Measurements from ENCODE around the gene SNX17. TPM values are rescaled to one million over a fixed set of nuclear protein-coding genes. Genes with fewer than 3 reads are reported as not detected.
A peak's percentile ranks its signal among the peaks of the same experiment; 100 is the strongest.

The SNX17 gene
- total RNA-seq, 1 experiment from 2014 or later, result 90.5 TPM

- no TSS peak for BruUV-seq (replicated peaks)
- ATAC-seq (peak; percentile 32; the same call in 1 of the 2 replicates), DNase-seq (ENCODE audit: low read depth, low spot score) (no peak)
- Histone ChIP-seq H4K20me1 (ENCODE audit: insufficient read depth) (no peaks in the 10 kb centered on the region), H3K27ac (ENCODE audit: low read depth, low read length) (no peak overlapping the region), H3K4me1 (ENCODE audit: control insufficient read depth in 1 of 2, insufficient read depth in 2 of 2, low read length in 2 of 2) (no peaks in the 10 kb centered on the region), H3K36me3 (ENCODE audit: control insufficient read depth in 1 of 2, insufficient read depth in 2 of 2, low read length in 2 of 2) (peaks cover 1 to 9% of the 10 kb centered on the region in 2 experiments; a peak in 3 of 4 replicates), H3K9ac (ENCODE audit: low read length) (no peak overlapping the region), H3K79me2 (ENCODE audit: insufficient read depth, low read length) (peaks cover 95% of the 10 kb centered on the region), H3K4me2 (ENCODE audit: low read length) (no peak overlapping the region), H3K4me3 (replicated peaks in 1 of 2; ENCODE audit: low read depth in 1 of 2, low read length in 2 of 2) (no peak overlapping the region), H3K9me2 (ENCODE audit: insufficient read depth) (no peaks in the 10 kb centered on the region), H3K9me3 (ENCODE audit: control insufficient read depth in 1 of 2, insufficient read depth in 1 of 2, low read depth in 1 of 2, low read length in 2 of 2) (no peaks in the 10 kb centered on the region), H3K27me3 (ENCODE audit: insufficient read depth, low read length) (no peaks in the 10 kb centered on the region), H2AFZ (ENCODE audit: low read depth, low read length, poor library complexity, severe bottlenecking) (no peak overlapping the region)
- POLR2A ChIA-PET, result no interaction called here
- intact Hi-C loops (cut with micrococcal nuclease), result no loop called here
- TF ChIP-seq CEBPB (IDR thresholded peaks at IDR 0.05; ENCODE audit: low read depth) (no peak), ZFX (IDR thresholded peaks at IDR 0.05) (no peak), ZBTB33 (IDR thresholded peaks at IDR 0.05; ENCODE audit: extremely low read depth, insufficient replicate concordance, low read length) (no peak), JUND (IDR thresholded peaks at IDR 0.05) (no peak), EGR1 (IDR thresholded peaks at IDR 0.05; ENCODE audit: low read depth) (no peak), CBX3 (IDR thresholded peaks at IDR 0.05; ENCODE audit: low read depth) (no peak), ZNF274 (IDR thresholded peaks at IDR 0.05; ENCODE audit: low read depth, low read length) (no peak), YY1 (IDR thresholded peaks at IDR 0.05; ENCODE audit: extremely low read depth, insufficient replicate concordance, low read depth, low read length) (no peak), FOSL1 (IDR thresholded peaks at IDR 0.05; ENCODE audit: low read depth) (no peak), REST (IDR thresholded peaks at IDR 0.05; ENCODE audit: low read depth) (no peak), CTCF (IDR thresholded peaks at IDR 0.05 in 2 of 3, conservative IDR thresholded peaks at IDR 0.05 in 1 of 3; ENCODE audit: borderline replicate concordance in 1 of 3, insufficient read depth in 1 of 3, low read depth in 2 of 3, low read length in 2 of 3) (no peak), RAD21 (IDR thresholded peaks at IDR 0.05; ENCODE audit: low read depth) (no peak), MAX (IDR thresholded peaks at IDR 0.05) (no peak), POLR2AphosphoS5 (IDR thresholded peaks at IDR 0.05; ENCODE audit: low read depth, low read length) (no peak), TCF7L2 (IDR thresholded peaks at IDR 0.05; ENCODE audit: borderline replicate concordance, extremely low read depth, insufficient read depth, insufficient read length) (no peak)
- CTCF ChIA-PET, result no interaction called here
- RAD21 ChIA-PET (ENCODE audit: low non-redundant PET in 1 of 2, low total read pairs in 2 of 2, uncharacterized antibody in 2 of 2, unreplicated experiment in 2 of 2), result no interaction called here
Measured at GRCh38 chr2:27347641-27348040, 22.8 kb upstream of the SNX17 start.
